ENCODE measurements around the gene PHACTR3. TPM values are rescaled to one million over a fixed set of nuclear protein-coding genes. Genes with fewer than 3 reads are reported as not detected.

PHACTR3 gene
- total RNA-seq, 4 donors from 2014 or later = 0.54 to 0.81 (median 0.59) TPM; not detected in 1

DNA sequence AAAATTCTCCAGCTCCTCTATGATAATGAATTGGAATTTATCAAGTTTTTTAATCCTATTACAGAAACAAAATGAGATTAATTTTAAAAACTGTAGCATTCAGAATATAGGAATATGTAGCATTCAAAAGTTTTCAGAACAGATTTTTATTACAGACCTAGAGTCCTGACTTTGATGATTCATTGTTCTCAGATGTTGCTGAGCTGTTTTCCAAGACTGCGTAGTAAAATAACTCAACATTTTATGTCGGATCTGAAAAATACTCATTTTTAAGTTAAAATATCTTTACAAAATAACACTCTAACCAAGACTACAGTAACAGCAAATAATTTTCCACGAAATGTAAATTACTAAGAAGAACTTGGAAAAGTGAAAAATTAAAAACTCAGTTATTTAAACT lies 262.0 kb downstream of the PHACTR3 start:
- no peaks in the 10 kb centered on the region for H3K27me3 ChIP-seq
- H3K27ac ChIP-seq = no peak overlapping the region
- H3K4me1 ChIP-seq = no peaks in the 10 kb centered on the region
- TF ChIP-seq EP300 (IDR thresholded peaks at IDR 0.05) (no peak), POLR2A (IDR thresholded peaks at IDR 0.05) (no peak), POLR2AphosphoS5 (IDR thresholded peaks at IDR 0.05) (no peak)
- TF ChIP-seq, protein P1, sequence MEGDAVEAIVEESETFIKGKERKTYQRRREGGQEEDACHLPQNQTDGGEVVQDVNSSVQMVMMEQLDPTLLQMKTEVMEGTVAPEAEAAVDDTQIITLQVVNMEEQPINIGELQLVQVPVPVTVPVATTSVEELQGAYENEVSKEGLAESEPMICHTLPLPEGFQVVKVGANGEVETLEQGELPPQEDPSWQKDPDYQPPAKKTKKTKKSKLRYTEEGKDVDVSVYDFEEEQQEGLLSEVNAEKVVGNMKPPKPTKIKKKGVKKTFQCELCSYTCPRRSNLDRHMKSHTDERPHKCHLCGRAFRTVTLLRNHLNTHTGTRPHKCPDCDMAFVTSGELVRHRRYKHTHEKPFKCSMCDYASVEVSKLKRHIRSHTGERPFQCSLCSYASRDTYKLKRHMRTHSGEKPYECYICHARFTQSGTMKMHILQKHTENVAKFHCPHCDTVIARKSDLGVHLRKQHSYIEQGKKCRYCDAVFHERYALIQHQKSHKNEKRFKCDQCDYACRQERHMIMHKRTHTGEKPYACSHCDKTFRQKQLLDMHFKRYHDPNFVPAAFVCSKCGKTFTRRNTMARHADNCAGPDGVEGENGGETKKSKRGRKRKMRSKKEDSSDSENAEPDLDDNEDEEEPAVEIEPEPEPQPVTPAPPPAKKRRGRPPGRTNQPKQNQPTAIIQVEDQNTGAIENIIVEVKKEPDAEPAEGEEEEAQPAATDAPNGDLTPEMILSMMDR (IDR thresholded peaks at IDR 0.05) = no peak
- no peaks in the 10 kb centered on the region for H3K9me3 ChIP-seq
- no peaks in the 10 kb centered on the region for H3K36me3 ChIP-seq
- WGBS, 2 donors (ENCODE audit: low coverage in 1 of 2) = 70 to 82% methylated on average over 3 of the region's 3 CpGs
- ATAC-seq = no peak
- H3K4me3 ChIP-seq = no peak overlapping the region

DNA sequence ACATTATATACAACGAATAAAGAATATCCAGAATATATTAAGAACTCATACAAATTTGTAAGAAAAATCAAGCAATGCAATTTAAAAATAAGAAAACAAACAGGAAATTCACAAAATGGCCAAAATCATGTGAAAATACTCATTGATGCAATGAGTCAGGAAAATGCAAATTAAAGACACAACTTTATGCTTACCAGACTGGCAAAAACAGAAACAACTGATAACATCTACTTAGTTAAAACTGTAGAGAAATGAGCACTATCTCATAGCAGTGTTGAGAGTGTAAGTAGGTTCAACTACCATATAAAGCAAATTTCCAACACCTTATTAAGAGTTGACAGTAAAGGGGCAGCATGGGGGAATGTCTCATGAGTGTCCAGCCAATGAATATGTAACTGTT lies 266.8 kb downstream of the PHACTR3 start:
- Histone ChIP-seq H3K4me3 (no peak overlapping the region), H3K27me3 (no peaks in the 10 kb centered on the region), H3K36me3 (no peaks in the 10 kb centered on the region), H3K27ac (no peak overlapping the region), H3K9me3 (no peaks in the 10 kb centered on the region), H3K4me1 (no peaks in the 10 kb centered on the region)
- ATAC-seq = no peak
- WGBS, 2 donors (ENCODE audit: low coverage in 1 of 2) = 89% methylated on average over 1 of the region's 1 CpG; no CpG with 5 or more reads in 1 of the 2 donors
- TF ChIP-seq POLR2AphosphoS5 (IDR thresholded peaks at IDR 0.05) (no peak), EP300 (IDR thresholded peaks at IDR 0.05) (no peak)

DNA sequence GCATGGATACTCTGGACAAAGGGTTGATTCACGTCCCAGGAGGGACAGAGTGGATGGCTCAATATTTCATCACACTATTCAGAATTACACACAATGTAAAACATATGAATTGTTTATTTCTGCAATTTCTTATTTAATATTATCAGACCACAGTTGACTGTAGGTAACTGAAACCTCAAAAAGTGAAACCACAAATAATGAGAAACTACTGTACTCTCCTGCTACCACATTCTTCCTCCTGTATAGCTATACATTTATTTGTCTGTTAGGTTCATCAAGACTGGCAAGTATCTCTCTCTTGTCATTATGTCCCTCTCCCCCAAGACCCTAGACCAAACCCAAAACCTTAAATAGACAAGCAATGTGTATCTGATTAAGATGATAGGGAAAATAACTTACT lies 269.1 kb downstream of the PHACTR3 start:
- no peaks in the 10 kb centered on the region for H3K36me3 ChIP-seq
- 83 to 91% methylated on average over 1 of the region's 1 CpG for WGBS, 2 donors (ENCODE audit: low coverage in 1 of 2)
- no peak overlapping the region for H3K27ac ChIP-seq
- H3K4me1 ChIP-seq = no peaks in the 10 kb centered on the region
- H3K27me3 ChIP-seq = no peaks in the 10 kb centered on the region
- H3K4me3 ChIP-seq = no peak overlapping the region
- TF ChIP-seq POLR2A (IDR thresholded peaks at IDR 0.05) (no peak), POLR2AphosphoS5 (IDR thresholded peaks at IDR 0.05) (no peak), EP300 (IDR thresholded peaks at IDR 0.05) (no peak)
- TF ChIP-seq, protein P1 (IDR thresholded peaks at IDR 0.05) = no peak
- ATAC-seq = no peak
- H3K9me3 ChIP-seq = no peaks in the 10 kb centered on the region

DNA sequence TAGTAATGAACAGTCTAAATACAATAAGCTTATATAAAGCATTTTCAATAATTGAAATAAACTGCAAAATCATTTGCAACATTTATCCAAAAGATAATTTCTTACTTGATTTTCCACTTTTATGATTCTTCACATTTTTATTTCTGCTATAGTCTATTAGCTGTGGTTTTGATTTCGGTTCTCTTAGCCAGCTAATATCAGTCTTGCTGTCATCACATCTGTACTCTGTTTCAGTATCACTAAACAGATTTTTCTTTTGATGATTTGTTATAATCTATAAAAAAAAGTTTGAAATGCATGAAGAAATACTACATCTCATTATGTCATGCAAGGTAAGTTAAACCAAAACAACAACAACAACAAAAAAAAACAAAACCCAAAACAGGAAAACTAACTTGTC lies 275.9 kb downstream of the PHACTR3 start:
- Histone ChIP-seq H3K9me3 (no peaks in the 10 kb centered on the region), H3K27ac (no peak overlapping the region), H3K4me1 (no peaks in the 10 kb centered on the region), H3K36me3 (no peaks in the 10 kb centered on the region), H3K4me3 (no peak overlapping the region), H3K27me3 (no peaks in the 10 kb centered on the region)
- ATAC-seq = no peak
- 82 to 90% methylated on average over 1 of the region's 1 CpG for WGBS, 2 donors (ENCODE audit: low coverage in 1 of 2)
- TF ChIP-seq POLR2A (IDR thresholded peaks at IDR 0.05) = no peak
- TF ChIP-seq POLR2AphosphoS5 (IDR thresholded peaks at IDR 0.05) = no peak
- TF ChIP-seq EP300 (IDR thresholded peaks at IDR 0.05) = no peak
- TF ChIP-seq, protein P1 (IDR thresholded peaks at IDR 0.05) = no peak

DNA sequence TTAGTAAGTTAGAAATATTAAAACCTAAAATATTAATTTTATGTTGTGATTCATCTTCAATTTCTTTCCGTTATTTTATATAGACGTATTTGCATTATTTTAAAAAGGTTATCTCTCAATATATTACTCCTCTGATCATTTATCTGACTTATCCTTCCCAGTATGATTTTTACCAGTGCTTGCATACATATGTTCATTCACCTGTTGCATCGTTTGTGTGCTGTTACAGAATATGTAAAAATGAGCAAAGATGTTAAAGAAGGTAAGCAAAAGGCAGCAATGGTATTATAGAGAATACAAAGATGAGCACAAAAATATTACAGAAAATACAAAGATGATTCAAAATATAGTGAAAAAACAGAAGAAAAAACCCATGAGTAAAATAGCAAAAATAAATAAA lies 280.2 kb downstream of the PHACTR3 start:
- Histone ChIP-seq H3K27ac (no peak overlapping the region), H3K4me3 (no peak overlapping the region), H3K27me3 (no peaks in the 10 kb centered on the region), H3K9me3 (no peaks in the 10 kb centered on the region), H3K4me1 (no peaks in the 10 kb centered on the region), H3K36me3 (no peaks in the 10 kb centered on the region)
- no peak for TF ChIP-seq POLR2AphosphoS5 (IDR thresholded peaks at IDR 0.05)
- no peak for TF ChIP-seq POLR2A (IDR thresholded peaks at IDR 0.05)
- no peak for TF ChIP-seq EP300 (IDR thresholded peaks at IDR 0.05)
- TF ChIP-seq, protein P1 (IDR thresholded peaks at IDR 0.05) = no peak
- no peak for ATAC-seq
- WGBS, 2 donors (ENCODE audit: low coverage in 1 of 2) = 78 to 83% methylated on average over 3 of the region's 3 CpGs

All from gastroesophageal sphincter (tissue), 4 donors.